Ishikawa (cell line): ENCODE measurements around the gene PTPRN2.

Source experiments
- CEBPB ChIP-seq: IDR thresholded peaks from 2 replicates; pipeline ENCODE4 v1.6.1; 2012
- YY1 ChIP-seq: IDR thresholded peaks from 2 replicates; pipeline ENCODE4 v1.6.1; 2012; ENCODE audit warnings: low read depth

GRCh38 chr7:157815706-157816022, 772.0 kb downstream of the PTPRN2 start:
- TF ChIP-seq YY1: no peak
- TF ChIP-seq CEBPB: no peak
